ENCODE measurements around the gene RGL1. TPM values are rescaled to one million over a fixed set of nuclear protein-coding genes. Genes with fewer than 3 reads are reported as not detected.

Gene RGL1
- total RNA-seq, 1 donor from 2014 or later: 20.9 TPM

GRCh38 chr1:183821889-183822611, 17.1 kb downstream of the RGL1 start:
- no peak for DNase-seq (ENCODE audit: low spot score)

GRCh38 chr1:183824291-183824690, 19.4 kb downstream of the RGL1 start:
- no peak for DNase-seq (ENCODE audit: low spot score)

- DNase-seq (ENCODE audit: low spot score): no peak
Observed at GRCh38 chr1:183827801-183828200, 22.9 kb downstream of the RGL1 start.

GRCh38 chr1:183830389-183830788, 25.5 kb downstream of the RGL1 start:
- no peak for DNase-seq (ENCODE audit: low spot score)

- DNase-seq (ENCODE audit: low spot score): no peak
Observed at GRCh38 chr1:183831311-183831710, 26.4 kb downstream of the RGL1 start.

GRCh38 chr1:183832459-183832858, 27.5 kb downstream of the RGL1 start:
- no peak for DNase-seq (ENCODE audit: low spot score)

GRCh38 chr1:183834568-183834967, 29.6 kb downstream of the RGL1 start:
- no peak for DNase-seq (ENCODE audit: low spot score)

- DNase-seq (ENCODE audit: low spot score): no peak
Observed at GRCh38 chr1:183836598-183836997, 31.7 kb downstream of the RGL1 start.

GRCh38 chr1:183837062-183837461, 32.1 kb downstream of the RGL1 start:
- no peak for DNase-seq (ENCODE audit: low spot score)

- DNase-seq (ENCODE audit: low spot score): no peak
Observed at GRCh38 chr1:183838221-183838620, 33.3 kb downstream of the RGL1 start.

- DNase-seq (ENCODE audit: low spot score): no peak
Observed at GRCh38 chr1:183840140-183840539, 35.2 kb downstream of the RGL1 start.

- no peak for DNase-seq (ENCODE audit: low spot score)
Observed at GRCh38 chr1:183841550-183841949, 36.6 kb downstream of the RGL1 start.

GRCh38 chr1:183841950-183842794, 37.3 kb downstream of the RGL1 start:
- DNase-seq (ENCODE audit: low spot score): no peak

GRCh38 chr1:183842795-183843144, 37.9 kb downstream of the RGL1 start:
- DNase-seq (ENCODE audit: low spot score): no peak

GRCh38 chr1:183844806-183845205, 39.9 kb downstream of the RGL1 start:
- no peak for DNase-seq (ENCODE audit: low spot score)

- no peak for DNase-seq (ENCODE audit: low spot score)
Observed at GRCh38 chr1:183845681-183846080, 40.8 kb downstream of the RGL1 start.

GRCh38 chr1:183847641-183848040, 42.7 kb downstream of the RGL1 start:
- DNase-seq (ENCODE audit: low spot score): no peak

- DNase-seq (ENCODE audit: low spot score): no peak
Observed at GRCh38 chr1:183850852-183851251, 45.9 kb downstream of the RGL1 start.

GRCh38 chr1:183859119-183859518, 54.2 kb downstream of the RGL1 start:
- DNase-seq (ENCODE audit: low spot score): no peak

GRCh38 chr1:183859831-183860230, 54.9 kb downstream of the RGL1 start:
- DNase-seq (ENCODE audit: low spot score): no peak

- no peak for DNase-seq (ENCODE audit: low spot score)
Observed at GRCh38 chr1:183862967-183863366, 58.0 kb downstream of the RGL1 start.

- no peak for DNase-seq (ENCODE audit: low spot score)
Observed at GRCh38 chr1:183863852-183864251, 58.9 kb downstream of the RGL1 start.

GRCh38 chr1:183864611-183865010, 59.7 kb downstream of the RGL1 start:
- DNase-seq (ENCODE audit: low spot score): no peak

Measured in ureter (tissue), 1 donor.